ENCODE measurements around the gene SLC35F1. TPM values are rescaled to one million over a fixed set of nuclear protein-coding genes. Genes with fewer than 3 reads are reported as not detected.
A peak's percentile ranks its signal among the peaks of the same experiment; 100 is the strongest.

The SLC35F1 gene
- total and polyA plus RNA-seq, 9 of the 15 experiments (the other 6 are each of a cell fraction or from before 2014, with no cell fraction given), result 0.03 to 0.06 TPM; not detected in 7

- DNase-seq (ENCODE audit: extremely low read depth in 1 of 4, low spot score in 3 of 4) (peak; percentile 20 to 59 (median 23)), FAIRE-seq (peak; percentile 44)
- no TSS peak for BruUV-seq (replicated peaks)
- TF ChIP-seq ZNF444 (CRISPR knock-in tag; IDR thresholded peaks at IDR 0.05) (no peak), ZNF282 (CRISPR knock-in tag; IDR thresholded peaks at IDR 0.05) (no peak), U2AF2 (optimal IDR thresholded peaks at IDR 0.05; ENCODE audit: low read depth, low read length) (no peak), ZNF77 (CRISPR knock-in tag; IDR thresholded peaks at IDR 0.05) (no peak), CTCF (IDR thresholded peaks at IDR 0.05 in 2 of 3, conservative IDR thresholded peaks at IDR 0.05 in 1 of 3; ENCODE audit: insufficient read depth in 2 of 3, low read depth in 1 of 3, low read length in 3 of 3) (peak; percentile 41 to 61 (median 58); a peak in 5 of 6 replicates), CAMTA2 (CRISPR knock-in tag; conservative IDR thresholded peaks at IDR 0.05) (no peak), NR2C2 (CRISPR knock-in tag; IDR thresholded peaks at IDR 0.05) (no peak), NR2C2 (tag; IDR thresholded peaks at IDR 0.05) (no peak), RAD21 (CRISPR knock-in tag; conservative IDR thresholded peaks at IDR 0.05 in 1 of 2, IDR thresholded peaks at IDR 0.05 in 1 of 2) (peak; percentile 28 to 63), SMC3 (conservative IDR thresholded peaks at IDR 0.05; ENCODE audit: insufficient read depth, low read depth, low read length) (peak; percentile 25; the same call in 1 of the 2 replicates), KDM1A (IDR thresholded peaks at IDR 0.05) (no peak), RNF2 (IDR thresholded peaks at IDR 0.05) (no peak), ZNF408 (CRISPR knock-in tag; IDR thresholded peaks at IDR 0.05; ENCODE audit: low read depth) (no peak), STAG1 (CRISPR knock-in tag; IDR thresholded peaks at IDR 0.05; ENCODE audit: borderline replicate concordance) (no peak), TSC22D4 (tag; IDR thresholded peaks at IDR 0.05) (no peak), EP400 (IDR thresholded peaks at IDR 0.05) (no peak), ARID1B (IDR thresholded peaks at IDR 0.05) (no peak), ZNF133 (CRISPR knock-in tag; IDR thresholded peaks at IDR 0.05) (no peak), ZNF140 (CRISPR knock-in tag; IDR thresholded peaks at IDR 0.05) (no peak), ARID3A (IDR thresholded peaks at IDR 0.05; ENCODE audit: borderline replicate concordance, low read depth, low read length) (no peak), CCAR2 (IDR thresholded peaks at IDR 0.05; ENCODE audit: low read depth, low read length) (no peak), EWSR1 (IDR thresholded peaks at IDR 0.05; ENCODE audit: borderline replicate concordance, low read depth, partially characterized antibody) (no peak)
Measured at GRCh38 chr6:117976030-117976651, 69.1 kb downstream of the SLC35F1 start.

More at GRCh38 chr6:117976030-117976651, 69.1 kb downstream of the SLC35F1 start:
- no peaks in the 10 kb centered on the region for H3K36me3 ChIP-seq (ENCODE audit: control insufficient read depth, insufficient read depth, low read length)
- no peak overlapping the region for H3K9ac ChIP-seq (ENCODE audit: insufficient read depth in 1 of 2, low read depth in 2 of 2, low read length in 2 of 2)
- H3K9me1 ChIP-seq (ENCODE audit: control insufficient read depth, insufficient read depth, low read length), result no peaks in the 10 kb centered on the region
- no peaks in the 10 kb centered on the region for H3K9me3 ChIP-seq (replicated peaks; ENCODE audit: control insufficient read depth, insufficient read depth, low read depth, low read length)
- intact Hi-C loops (cut with micrococcal nuclease) (loop anchor here (5.0 kb wide), 1 partner anchor 576 kb away; no protein-coding TSS in a partner anchor), in situ Hi-C loops (cut with MboI) (no loop called here)
- no peaks in the 10 kb centered on the region for H3K4me1 ChIP-seq (replicated peaks in 1 of 2; ENCODE audit: control insufficient read depth in 2 of 2, insufficient read depth in 2 of 2, low read length in 2 of 2)
- no peak overlapping the region for H3K27ac ChIP-seq (ENCODE audit: extremely low read depth, low read depth, low read length)
- H3K4me3 ChIP-seq, result no peak overlapping the region
- no peak overlapping the region for H3K4me2 ChIP-seq (ENCODE audit: insufficient read depth, low read length)
- H3K79me2 ChIP-seq (ENCODE audit: control insufficient read depth, insufficient read depth, low read length), result no peaks in the 10 kb centered on the region
- WGBS (ENCODE audit: insufficient coverage, low coverage, missing lambda C conversion rate), result 0% methylated on average over 2 of the region's 2 CpGs
- no peak overlapping the region for H2AFZ ChIP-seq (ENCODE audit: low read depth, low read length)
- no peaks in the 10 kb centered on the region for H3K27me3 ChIP-seq (ENCODE audit: control insufficient read depth in 2 of 2, insufficient read depth in 2 of 2, low read length in 2 of 2)
- ATAC-seq, result peak; percentile 76
- CTCF ChIA-PET (ENCODE audit: low intra/inter-chr PET ratio), result interaction anchor here (0.6 kb wide), 1 partner anchor 575 kb away, joined by 3 read pairs; no protein-coding TSS in a partner anchor
- H4K20me1 ChIP-seq (replicated peaks; ENCODE audit: control insufficient read depth, insufficient read depth, low read length), result no peaks in the 10 kb centered on the region
- POLR2A ChIA-PET, result no interaction called here
